Stimulated activated CD8-positive, alpha-beta memory T cell treated with anti-CD3 and anti-CD28 coated beads, Interleukin-2, amount 100 ng/mL, for 48 hours (primary cell): ENCODE data around the gene COPRS.

ENCODE experiments used
- DNase-seq, 2 donors: peaks; one replicate each; pipeline ENCODE4 v3.0.0-alpha.2; 2020; ENCODE audit warnings: low read depth in 2 of 2

The COPRS gene

GRCh38 chr17:31808521-31809050 lies 50.5 kb downstream of the COPRS start:
- DNase-seq: no peak

GRCh38 chr17:31807846-31808245 lies 51.2 kb downstream of the COPRS start:
- DNase-seq: no peak

GRCh38 chr17:31806921-31807320 lies 52.1 kb downstream of the COPRS start:
- DNase-seq: no peak

GRCh38 chr17:31803494-31804213 lies 55.4 kb downstream of the COPRS start:
- no peak for DNase-seq

- no peak for DNase-seq
These were observed 56.5 kb downstream of the COPRS start for GRCh38 chr17:31802502-31802901.
